WI38 (cell line): Measurements from ENCODE around the gene SDK2.

Experiments
- H3K4me3 ChIP-seq: 2 replicates; pipeline ENCODE4 v1.5.1; 2011; ENCODE audit warnings: low read depth, mild to moderate bottlenecking, control low read depth, low read length
- CTCF ChIP-seq: IDR thresholded peaks from 2 replicates; pipeline ENCODE4 v1.5.1; 2012; ENCODE audit warnings: low read depth, mild to moderate bottlenecking, control low read depth, low read length

Gene SDK2

DNA sequence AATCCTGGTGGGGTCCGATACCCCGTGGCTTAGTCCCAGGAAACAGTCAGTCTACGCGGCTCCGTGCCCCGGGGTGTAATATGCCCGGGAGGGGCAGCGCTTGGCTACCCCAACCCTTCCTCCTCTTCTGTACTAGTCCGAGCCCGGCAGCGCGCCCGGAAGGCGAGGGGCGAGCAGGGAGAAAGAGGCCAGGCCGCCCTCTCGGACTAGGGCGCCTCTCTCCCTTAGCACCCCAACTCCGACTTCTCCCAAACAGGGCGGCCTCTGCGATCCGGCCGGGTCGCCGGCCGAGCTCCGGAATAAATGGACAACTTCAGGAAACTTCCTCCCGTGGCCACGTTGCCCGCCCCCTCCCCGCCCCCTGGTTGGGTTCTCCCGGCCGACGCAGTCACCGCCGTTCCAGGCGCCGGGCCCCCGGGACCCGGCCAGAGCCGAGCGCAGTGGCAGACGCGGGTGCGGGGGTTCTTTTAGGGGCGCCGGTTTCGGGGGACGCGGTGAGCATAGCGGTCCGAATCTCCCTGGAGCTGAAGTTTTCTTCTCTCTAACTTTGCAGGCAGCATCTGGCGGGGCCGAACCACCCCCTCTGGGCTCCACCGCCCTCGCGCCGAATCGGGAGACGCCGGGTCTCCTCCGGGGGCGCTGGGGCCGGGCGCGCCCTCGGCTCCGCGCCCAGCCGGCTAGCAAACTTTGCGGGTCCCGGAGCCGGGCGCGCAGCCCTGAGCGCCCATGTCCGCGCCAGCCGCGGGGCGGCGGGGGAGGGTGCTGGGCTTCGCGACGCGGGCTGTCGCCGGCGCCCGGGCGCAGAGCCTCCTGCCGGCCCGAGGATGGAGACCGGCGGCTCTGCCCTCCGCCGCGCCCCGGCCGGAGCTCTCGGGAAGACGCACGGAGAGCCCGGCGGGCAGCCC is at the start of gene SDK2:
TSS of gene SDK2 (minus strand) at position 301 of the 905 bp plus-strand sequence. CDS start 357 bp downstream, outside the sequence.
- H3K4me3 ChIP-seq, result no peak within 1 kb of the TSS
- TF ChIP-seq CTCF, result no peak

GRCh38 chr17:73693071-73693470 is 48.8 kb upstream of the SDK2 start:
- TF ChIP-seq CTCF, result no peak

GRCh38 chr17:73691321-73691766 is 47.1 kb upstream of the SDK2 start:
- TF ChIP-seq CTCF, result no peak
- H3K4me3 ChIP-seq, result no peak overlapping the region

More at GRCh38 chr17:73693071-73693470, 48.8 kb upstream of the SDK2 start:
- no peak overlapping the region for H3K4me3 ChIP-seq

GRCh38 chr17:73690676-73691075 is 46.4 kb upstream of the SDK2 start:
- TF ChIP-seq CTCF, result no peak
- no peak overlapping the region for H3K4me3 ChIP-seq

DNA sequence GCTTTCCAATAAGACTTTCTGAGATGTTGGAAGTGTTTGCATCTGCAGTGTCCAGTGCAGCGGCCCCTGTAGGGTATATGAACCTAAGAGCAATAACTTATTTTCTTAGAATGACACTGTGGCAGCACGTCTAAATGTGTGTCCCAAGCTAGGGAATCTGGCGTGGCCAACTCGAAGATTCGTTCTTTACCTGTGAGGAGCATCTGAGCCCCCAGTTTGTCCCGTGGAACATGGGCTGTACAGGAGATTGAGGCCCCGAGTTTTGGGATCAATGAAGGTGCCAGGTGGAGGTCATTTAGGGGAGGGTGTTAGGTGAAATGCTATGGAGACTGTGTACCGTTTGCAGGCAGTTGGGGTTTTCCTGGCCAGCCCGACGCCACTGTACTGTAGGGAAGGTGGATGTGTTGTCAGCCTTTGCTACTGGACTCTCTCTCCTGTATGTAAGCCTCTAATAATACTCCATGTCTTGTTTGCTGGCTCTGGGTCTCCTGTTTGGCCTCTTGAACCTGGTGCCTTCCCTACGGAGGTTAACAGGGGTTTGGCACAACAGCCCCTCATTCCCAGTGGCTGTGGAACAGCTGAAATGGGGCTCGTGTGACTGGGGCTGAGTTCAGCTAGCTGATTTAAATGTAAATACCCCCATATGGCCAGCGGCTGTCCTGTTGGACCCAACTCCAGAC is 45.5 kb upstream of the SDK2 start:
- no peak for TF ChIP-seq CTCF

GRCh38 chr17:73686961-73687360 is 42.7 kb upstream of the SDK2 start:
- TF ChIP-seq CTCF, result no peak
- no peak overlapping the region for H3K4me3 ChIP-seq

More for the DNA sequence above, 45.5 kb upstream of the SDK2 start:
- no peak overlapping the region for H3K4me3 ChIP-seq

- H3K4me3 ChIP-seq, result no peak overlapping the region
- no peak for TF ChIP-seq CTCF
Observed at GRCh38 chr17:73686126-73686525, 41.9 kb upstream of the SDK2 start.
